AG04449 (cell line): Measurements from ENCODE around the gene PDCD4.

ENCODE experiments used
- CTCF ChIA-PET: fragments of 350-600 bp; formaldehyde crosslinking; extraction: SDS; loops from one replicate; lab custom pipeline; 2021; ENCODE audit warnings: antibody characterized with exemption; lab: Yijun Ruan, JAX
- POLR2A ChIA-PET: fragments of 400-600, 350-600 bp; formaldehyde crosslinking; extraction: SDS; loops from one replicate; lab custom pipeline; 2020; ENCODE audit warnings: antibody characterized with exemption, inconsistent platforms; lab: Yijun Ruan, JAX
- DNase-seq: peaks from one replicate; pipeline ENCODE4 v3.0.0-alpha.2; 2010; ENCODE audit warnings: low read depth, low spot score
- H3K4me3 ChIP-seq: 2 replicates; pipeline ENCODE4 v1.5.1; 2011; ENCODE audit warnings: low read depth, mild to moderate bottlenecking, control low read depth, low read length
- CTCF ChIP-seq: IDR thresholded peaks from one replicate; pipeline ENCODE4 v1.5.1; 2011; ENCODE audit warnings: mild to moderate bottlenecking, moderate library complexity, low read length, control low read depth, inconsistent platforms; ENCODE audit not compliant: insufficient read depth; ENCODE audit errors: missing control alignments

PDCD4 gene

GRCh38 chr10:110936757-110937156 is 65.0 kb downstream of the PDCD4 start:
- DNase-seq = no peak
- ChIA-PET POLR2A (no interaction called here), CTCF (interaction anchor here (1.7 kb wide), 1 partner anchor 9 kb away, joined by 5 read pairs; no protein-coding TSS in a partner anchor)
- H3K4me3 ChIP-seq = no peak overlapping the region
- no peak for TF ChIP-seq CTCF

- POLR2A ChIA-PET = no interaction called here
- CTCF ChIA-PET = no interaction called here
These were observed 67.7 kb downstream of the PDCD4 start for GRCh38 chr10:110939419-110939818.

GRCh38 chr10:110944792-110945396 is 73.2 kb downstream of the PDCD4 start:
- CTCF ChIA-PET = interaction anchor here (1.2 to 1.4 kb wide), 3 partner anchors 24 to 1061 kb away, joined by 3 read pairs; no protein-coding TSS in a partner anchor
- H3K4me3 ChIP-seq = no peak overlapping the region
- POLR2A ChIA-PET = interaction anchor here (1.1 kb wide), 1 partner anchor 12 kb away, joined by 5 read pairs; no protein-coding TSS in a partner anchor
- no peak for DNase-seq
- TF ChIP-seq CTCF = no peak

More at GRCh38 chr10:110939419-110939818, 67.7 kb downstream of the PDCD4 start:
- no peak overlapping the region for H3K4me3 ChIP-seq
- TF ChIP-seq CTCF = no peak
- no peak for DNase-seq

GRCh38 chr10:110946496-110946895 is 74.8 kb downstream of the PDCD4 start:
- no peak overlapping the region for H3K4me3 ChIP-seq
- POLR2A ChIA-PET = no interaction called here
- CTCF ChIA-PET = interaction anchor here (0.9 to 1.4 kb wide), 3 partner anchors 9 to 275 kb away, joined by 3 to 5 read pairs (median 4); no protein-coding TSS in a partner anchor
- no peak for DNase-seq
- TF ChIP-seq CTCF = no peak

- DNase-seq = peak; percentile 5
- H3K4me3 ChIP-seq = no peak overlapping the region
- ChIA-PET POLR2A (no interaction called here), CTCF (interaction anchor here (0.9 to 1.4 kb wide), 2 partner anchors 10 kb away, joined by 4 to 5 read pairs; no protein-coding TSS in a partner anchor)
- TF ChIP-seq CTCF = no peak
These were observed 75.4 kb downstream of the PDCD4 start for GRCh38 chr10:110947061-110947595.
